ENCODE results near the gene PGAP6.

Gene PGAP6

GRCh38 chr16:361341-361871, 20.4 kb downstream of the PGAP6 start:
- DNase-seq (ENCODE audit: low spot score) = no peak
- TF ChIP-seq, protein P1, sequence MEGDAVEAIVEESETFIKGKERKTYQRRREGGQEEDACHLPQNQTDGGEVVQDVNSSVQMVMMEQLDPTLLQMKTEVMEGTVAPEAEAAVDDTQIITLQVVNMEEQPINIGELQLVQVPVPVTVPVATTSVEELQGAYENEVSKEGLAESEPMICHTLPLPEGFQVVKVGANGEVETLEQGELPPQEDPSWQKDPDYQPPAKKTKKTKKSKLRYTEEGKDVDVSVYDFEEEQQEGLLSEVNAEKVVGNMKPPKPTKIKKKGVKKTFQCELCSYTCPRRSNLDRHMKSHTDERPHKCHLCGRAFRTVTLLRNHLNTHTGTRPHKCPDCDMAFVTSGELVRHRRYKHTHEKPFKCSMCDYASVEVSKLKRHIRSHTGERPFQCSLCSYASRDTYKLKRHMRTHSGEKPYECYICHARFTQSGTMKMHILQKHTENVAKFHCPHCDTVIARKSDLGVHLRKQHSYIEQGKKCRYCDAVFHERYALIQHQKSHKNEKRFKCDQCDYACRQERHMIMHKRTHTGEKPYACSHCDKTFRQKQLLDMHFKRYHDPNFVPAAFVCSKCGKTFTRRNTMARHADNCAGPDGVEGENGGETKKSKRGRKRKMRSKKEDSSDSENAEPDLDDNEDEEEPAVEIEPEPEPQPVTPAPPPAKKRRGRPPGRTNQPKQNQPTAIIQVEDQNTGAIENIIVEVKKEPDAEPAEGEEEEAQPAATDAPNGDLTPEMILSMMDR (IDR thresholded peaks at IDR 0.05; ENCODE audit: extremely low read depth, missing control alignments) = no peak

GRCh38 chr16:360698-361336, 21.0 kb downstream of the PGAP6 start:
- no peak for DNase-seq (ENCODE audit: low spot score)
- TF ChIP-seq, protein P1 (IDR thresholded peaks at IDR 0.05; ENCODE audit: extremely low read depth, missing control alignments) = no peak

- no peak for DNase-seq (ENCODE audit: low spot score)
- TF ChIP-seq, protein P1 (IDR thresholded peaks at IDR 0.05; ENCODE audit: extremely low read depth, missing control alignments) = no peak
These were observed 21.7 kb downstream of the PGAP6 start for GRCh38 chr16:359871-360697.

DNA sequence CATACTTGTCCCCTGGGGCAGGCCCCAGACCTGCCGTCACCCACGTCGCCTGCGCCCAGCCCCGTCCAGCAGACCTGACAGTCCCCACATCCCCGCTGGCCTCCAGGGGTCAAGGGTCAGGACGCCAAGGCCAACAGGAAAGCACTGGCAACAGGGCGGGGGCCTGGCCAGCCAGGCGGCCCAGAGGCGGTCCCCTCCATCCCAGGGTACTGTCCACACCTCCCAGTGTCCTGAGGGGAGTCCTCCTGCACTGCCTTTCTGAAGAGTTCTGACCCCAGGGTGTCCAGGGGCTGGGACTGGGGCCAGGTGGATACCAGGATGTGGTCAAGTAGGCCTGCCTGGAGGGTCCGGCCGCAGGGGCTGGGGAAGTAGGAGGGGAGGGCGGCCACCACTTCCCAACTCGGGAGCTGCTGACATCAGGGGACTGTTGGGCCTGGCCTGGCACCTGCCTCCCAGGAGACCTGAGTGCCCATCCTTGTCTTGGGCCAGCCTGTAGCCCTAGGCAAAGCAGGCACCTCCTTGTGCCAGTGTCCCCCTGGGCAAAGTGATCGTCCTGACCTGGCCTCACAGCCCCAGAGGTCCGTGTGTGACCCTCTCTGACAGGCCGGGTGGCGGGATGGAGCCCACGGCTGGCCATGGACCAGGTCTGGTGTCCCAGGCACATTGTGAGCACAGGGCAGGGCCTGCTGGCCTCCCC, 22.6 kb downstream of the PGAP6 start:
- no peak for DNase-seq (ENCODE audit: low spot score)
- TF ChIP-seq, protein P1 (IDR thresholded peaks at IDR 0.05; ENCODE audit: extremely low read depth, missing control alignments) = no peak

- no peak for DNase-seq (ENCODE audit: low spot score)
These were observed 25.0 kb downstream of the PGAP6 start for GRCh38 chr16:356741-357140.

DNA sequence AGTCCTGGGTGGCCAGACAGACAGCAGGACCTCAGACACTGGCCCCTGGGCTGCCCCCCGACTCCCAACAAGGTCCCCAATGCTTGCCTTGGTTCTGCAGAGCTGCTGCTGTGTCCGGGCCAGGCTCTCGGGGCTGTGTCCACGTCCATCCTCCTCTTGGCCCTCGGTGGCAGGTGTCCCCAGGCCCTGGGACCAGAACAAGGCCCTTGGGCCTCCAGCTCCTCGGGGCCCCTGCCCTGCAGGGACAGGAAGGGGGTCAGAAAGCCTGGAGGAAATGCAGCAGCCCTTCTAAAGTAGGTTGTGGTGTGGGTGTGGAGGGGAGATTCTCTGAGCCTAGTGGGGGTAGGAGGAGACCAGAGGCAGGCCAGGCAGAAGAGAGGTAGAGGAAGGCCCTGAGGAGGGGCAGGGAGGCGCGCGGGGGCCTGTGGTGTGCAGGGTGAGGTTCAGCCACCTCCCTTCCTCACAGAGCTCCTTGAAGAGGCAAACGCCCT, 26.8 kb downstream of the PGAP6 start:
- TF ChIP-seq, protein P1 (IDR thresholded peaks at IDR 0.05; ENCODE audit: extremely low read depth, missing control alignments) = no peak
- DNase-seq (ENCODE audit: low spot score) = no peak

More at GRCh38 chr16:356741-357140, 25.0 kb downstream of the PGAP6 start:
- TF ChIP-seq, protein P1 (IDR thresholded peaks at IDR 0.05; ENCODE audit: extremely low read depth, missing control alignments) = no peak

Data from GM20000 (cell line).